WTC11 (cell line): ENCODE results near the gene ANKRD13D. TPM values are rescaled to one million over a fixed set of nuclear protein-coding genes. Genes with fewer than 3 reads are reported as not detected.

ENCODE experiments used
- ATAC-seq: fragments of 200-7000 bp; cut with Tn5 transposase; 2 replicates; pipeline ENCODE4 v1.10.0; 2021; ENCODE audit warnings: mild to moderate bottlenecking, moderate library complexity
- CTCF ChIA-PET: fragments of 300-600 bp; sonication (Branson Sonifier 250); formaldehyde crosslinking; loops from one replicate; lab custom pipeline; 2021; ENCODE audit warnings: antibody characterized with exemption; lab: Charles Lee
- POLR2A ChIA-PET: fragments of 350-600 bp; sonication (Branson Sonifier 250); formaldehyde crosslinking; loops from one replicate; lab custom pipeline; 2021; ENCODE audit warnings: antibody characterized with exemption; lab: Charles Lee
- DNase-seq: peaks from one replicate; pipeline ENCODE4 v3.0.0; 2021; ENCODE audit warnings: low spot score
- H3K27ac Mint-ChIP-seq: 2 replicates; pipeline ENCODE4 v1.8.0; 2021; ENCODE audit warnings: mixed read lengths
- H3K27me3 Mint-ChIP-seq: 2 replicates; pipeline ENCODE4 v1.8.0; 2021; ENCODE audit warnings: low read depth, mild to moderate bottlenecking, moderate library complexity, mixed read lengths
- H3K36me3 Mint-ChIP-seq: 2 replicates; pipeline ENCODE4 v1.8.0; 2021; ENCODE audit warnings: mixed read lengths
- H3K4me1 Mint-ChIP-seq: 2 replicates; pipeline ENCODE4 v1.8.0; 2022; ENCODE audit warnings: mixed read lengths
- H3K4me3 Mint-ChIP-seq: 2 replicates; pipeline ENCODE4 v1.8.0; 2021; ENCODE audit warnings: mild to moderate bottlenecking, moderate library complexity, mixed read lengths
- H3K9me3 Mint-ChIP-seq: 2 replicates; pipeline ENCODE4 v1.8.0; 2021; ENCODE audit warnings: mixed read lengths
- ATF1 ChIP-seq: sonication (generic); formaldehyde crosslinking; IDR thresholded peaks from 2 replicates; pipeline ENCODE4 v1.8.1; 2023; ENCODE audit warnings: mild to moderate bottlenecking, moderate library complexity, missing genetic modification reagents
- CREB1 ChIP-seq: sonication (generic); formaldehyde crosslinking; IDR thresholded peaks from 2 replicates; pipeline ENCODE4 v1.8.0; 2023; ENCODE audit warnings: mild to moderate bottlenecking, missing genetic modification reagents
- EMX1 ChIP-seq: fragments of 250-450 bp; sonication (Bioruptor Pico); IDR thresholded peaks from 2 replicates; pipeline ENCODE4 v1.8.0; 2021; ENCODE audit warnings: mild to moderate bottlenecking
- ESRRA ChIP-seq: sonication (generic); formaldehyde crosslinking; IDR thresholded peaks from 2 replicates; pipeline ENCODE4 v1.8.1; 2022; ENCODE audit warnings: mild to moderate bottlenecking, missing genetic modification reagents, borderline replicate concordance
- FOXJ3 ChIP-seq: sonication (generic); formaldehyde crosslinking; IDR thresholded peaks from 2 replicates; pipeline ENCODE4 v1.9.0; 2021; ENCODE audit warnings: missing genetic modification reagents, mild to moderate bottlenecking, borderline replicate concordance
- GABPB1 ChIP-seq: sonication (generic); formaldehyde crosslinking; IDR thresholded peaks from 2 replicates; pipeline ENCODE4 v1.8.1; 2023; ENCODE audit warnings: mild to moderate bottlenecking, missing genetic modification reagents
- GRHL2 ChIP-seq: fragments of 250-450 bp; sonication (Bioruptor Pico); IDR thresholded peaks from 2 replicates; pipeline ENCODE4 v1.8.0; 2022; ENCODE audit warnings: mild to moderate bottlenecking, moderate library complexity; ENCODE audit not compliant: insufficient replicate concordance, severe bottlenecking
- HMGA2 ChIP-seq: fragments of 250-450 bp; sonication (Bioruptor Pico); IDR thresholded peaks from 2 replicates; pipeline ENCODE4 v1.4.0; 2021; ENCODE audit warnings: mild to moderate bottlenecking, moderate library complexity
- NR1H2 ChIP-seq: sonication (generic); formaldehyde crosslinking; IDR thresholded peaks from 2 replicates; pipeline ENCODE4 v1.9.0; 2021; ENCODE audit warnings: mild to moderate bottlenecking, moderate library complexity, missing genetic modification reagents
- OVOL2 ChIP-seq: fragments of 250-450 bp; sonication (Bioruptor Pico); IDR thresholded peaks from 2 replicates; pipeline ENCODE4 v1.9.0; 2021; ENCODE audit warnings: mild to moderate bottlenecking, borderline replicate concordance
- TEAD4 ChIP-seq: sonication (generic); formaldehyde crosslinking; IDR thresholded peaks from 2 replicates; pipeline ENCODE4 v1.8.0; 2022; ENCODE audit warnings: mild to moderate bottlenecking, missing genetic modification reagents
- TP53 ChIP-seq: sonication (generic); formaldehyde crosslinking; IDR thresholded peaks from 2 replicates; pipeline ENCODE4 v1.8.1; 2023; ENCODE audit warnings: mild to moderate bottlenecking, missing genetic modification reagents
- ZNF219 ChIP-seq: sonication (generic); formaldehyde crosslinking; IDR thresholded peaks from 2 replicates; pipeline ENCODE4 v1.8.0; 2023; ENCODE audit warnings: missing genetic modification reagents, mild to moderate bottlenecking, borderline replicate concordance
- ZNF317 ChIP-seq: sonication (generic); formaldehyde crosslinking; IDR thresholded peaks from 2 replicates; pipeline ENCODE4 v1.8.1; 2023; ENCODE audit warnings: low read depth, mild to moderate bottlenecking, moderate library complexity, missing genetic modification reagents, borderline replicate concordance
- ZNF396 ChIP-seq: fragments of 250-450 bp; sonication (Bioruptor Pico); IDR thresholded peaks from 2 replicates; pipeline ENCODE4 v1.8.0; 2021; ENCODE audit warnings: mild to moderate bottlenecking, moderate library complexity, borderline replicate concordance
- ZNF671 ChIP-seq: fragments of 250-450 bp; sonication (Bioruptor Pico); IDR thresholded peaks from 2 replicates; pipeline ENCODE4 v1.8.0; 2021; ENCODE audit warnings: mild to moderate bottlenecking
- total RNA-seq: library from RNA; stranded (reverse); gene quantifications from 3 replicates; pipeline ENCODE4 v1.2.3, GENCODE V29; 2021
- TF ChIP-seq, protein P1 (sequence below): sonication (generic); formaldehyde crosslinking; conservative IDR thresholded peaks from 2 replicates; pipeline ENCODE4 v1.8.1; 2022; ENCODE audit warnings: mild to moderate bottlenecking, missing genetic modification reagents
- TF ChIP-seq, protein P2 (sequence below): fragments of 250-450 bp; sonication (Bioruptor Pico); IDR thresholded peaks from 2 replicates; pipeline ENCODE4 v2.1.2; 2022; ENCODE audit warnings: mild to moderate bottlenecking, moderate library complexity
- TF ChIP-seq, protein P3 (sequence below): sonication (generic); formaldehyde crosslinking; IDR thresholded peaks from 2 replicates; pipeline ENCODE4 v1.8.1; 2023; ENCODE audit warnings: mild to moderate bottlenecking, missing genetic modification reagents
- TF ChIP-seq, protein P4 (sequence below): sonication (generic); formaldehyde crosslinking; IDR thresholded peaks from 2 replicates; pipeline ENCODE4 v1.8.1; 2023; ENCODE audit warnings: mild to moderate bottlenecking, missing genetic modification reagents, moderate library complexity
- TF ChIP-seq, protein P5 (sequence below): sonication (generic); formaldehyde crosslinking; IDR thresholded peaks from 2 replicates; pipeline ENCODE4 v1.8.0; 2022; ENCODE audit warnings: mild to moderate bottlenecking, missing genetic modification reagents
- TF ChIP-seq, protein P6 (sequence below): fragments of 250-450 bp; sonication (Bioruptor Pico); IDR thresholded peaks from 2 replicates; pipeline ENCODE4 v1.9.0; 2021; ENCODE audit warnings: mild to moderate bottlenecking, borderline replicate concordance
- TF ChIP-seq, protein P7 (sequence below): sonication (generic); formaldehyde crosslinking; IDR thresholded peaks from 2 replicates; pipeline ENCODE4 v1.8.1; 2023; ENCODE audit warnings: mild to moderate bottlenecking, missing genetic modification reagents

Gene ANKRD13D
- total RNA-seq, 1 experiment from 2014 or later = 55.5 TPM

DNA sequence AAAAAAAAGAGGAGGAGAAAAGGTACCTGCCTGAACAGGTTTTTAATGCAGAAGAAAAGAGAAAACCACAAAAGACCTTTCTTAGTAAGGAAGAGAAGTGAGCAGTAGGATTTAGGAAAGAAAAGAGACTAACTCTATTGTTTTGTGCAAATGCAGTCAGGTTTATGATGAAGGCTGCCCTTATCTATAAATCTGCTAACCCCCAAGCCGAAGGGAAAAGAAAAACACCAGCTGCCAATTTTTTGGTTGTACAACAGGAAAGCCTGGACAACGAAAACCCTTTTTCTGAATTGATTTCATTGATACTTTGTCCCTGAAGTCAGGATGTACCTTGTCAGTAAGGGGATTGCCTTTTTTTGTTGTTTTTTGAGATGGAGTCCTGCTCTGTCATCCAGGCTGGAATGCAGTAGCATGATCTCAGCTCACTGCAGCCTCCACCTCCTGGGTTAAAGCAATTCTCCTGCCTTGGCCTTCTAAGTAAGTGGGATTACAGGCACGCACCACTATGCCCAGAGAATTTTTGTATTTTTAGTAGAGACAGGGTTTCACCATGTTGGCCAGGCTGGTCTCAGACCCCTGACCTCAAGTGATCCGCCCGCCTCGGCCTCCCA, 43.1 kb downstream of the ANKRD13D start:
- ChIA-PET POLR2A (no interaction called here), CTCF (interaction anchor here (1.0 to 1.6 kb wide), 6 partner anchors 15 to 93 kb away, joined by 3 to 7 read pairs (median 4); no protein-coding TSS in a partner anchor)
- no peak overlapping the region for H3K27ac Mint-ChIP-seq
- DNase-seq = no peak
- H3K9me3 Mint-ChIP-seq = peaks cover 1% of the 10 kb centered on the region; the same call in 1 of the 2 replicates
- H3K4me3 Mint-ChIP-seq = no peak overlapping the region
- H3K36me3 Mint-ChIP-seq = no peaks in the 10 kb centered on the region
- no peaks in the 10 kb centered on the region; the same call in 1 of the 2 replicates for H3K27me3 Mint-ChIP-seq
- ATAC-seq = no peak
- TF ChIP-seq TEAD4 (no peak), OVOL2 (CRISPR knock-in tag) (no peak), ZNF219 (CRISPR knock-in tag) (no peak), ESRRA (CRISPR knock-in tag) (no peak), EMX1 (CRISPR knock-in tag) (no peak), GABPB1 (CRISPR knock-in tag) (no peak), ZNF317 (CRISPR knock-in tag) (no peak), CREB1 (CRISPR knock-in tag) (no peak), HMGA2 (CRISPR knock-in tag) (no peak), ATF1 (CRISPR knock-in tag) (no peak), GRHL2 (no peak), TP53 (CRISPR knock-in tag) (no peak)
- TF ChIP-seq, protein P1, sequence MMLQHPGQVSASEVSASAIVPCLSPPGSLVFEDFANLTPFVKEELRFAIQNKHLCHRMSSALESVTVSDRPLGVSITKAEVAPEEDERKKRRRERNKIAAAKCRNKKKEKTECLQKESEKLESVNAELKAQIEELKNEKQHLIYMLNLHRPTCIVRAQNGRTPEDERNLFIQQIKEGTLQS (CRISPR knock-in tag) = no peak
- TF ChIP-seq, protein P2, sequence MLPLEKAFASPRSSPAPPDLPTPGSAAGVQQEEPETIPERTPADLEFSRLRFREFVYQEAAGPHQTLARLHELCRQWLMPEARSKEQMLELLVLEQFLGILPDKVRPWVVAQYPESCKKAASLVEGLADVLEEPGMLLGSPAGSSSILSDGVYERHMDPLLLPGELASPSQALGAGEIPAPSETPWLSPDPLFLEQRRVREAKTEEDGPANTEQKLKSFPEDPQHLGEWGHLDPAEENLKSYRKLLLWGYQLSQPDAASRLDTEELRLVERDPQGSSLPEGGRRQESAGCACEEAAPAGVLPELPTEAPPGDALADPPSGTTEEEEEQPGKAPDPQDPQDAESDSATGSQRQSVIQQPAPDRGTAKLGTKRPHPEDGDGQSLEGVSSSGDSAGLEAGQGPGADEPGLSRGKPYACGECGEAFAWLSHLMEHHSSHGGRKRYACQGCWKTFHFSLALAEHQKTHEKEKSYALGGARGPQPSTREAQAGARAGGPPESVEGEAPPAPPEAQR (CRISPR knock-in tag) = no peak
- TF ChIP-seq, protein P3, sequence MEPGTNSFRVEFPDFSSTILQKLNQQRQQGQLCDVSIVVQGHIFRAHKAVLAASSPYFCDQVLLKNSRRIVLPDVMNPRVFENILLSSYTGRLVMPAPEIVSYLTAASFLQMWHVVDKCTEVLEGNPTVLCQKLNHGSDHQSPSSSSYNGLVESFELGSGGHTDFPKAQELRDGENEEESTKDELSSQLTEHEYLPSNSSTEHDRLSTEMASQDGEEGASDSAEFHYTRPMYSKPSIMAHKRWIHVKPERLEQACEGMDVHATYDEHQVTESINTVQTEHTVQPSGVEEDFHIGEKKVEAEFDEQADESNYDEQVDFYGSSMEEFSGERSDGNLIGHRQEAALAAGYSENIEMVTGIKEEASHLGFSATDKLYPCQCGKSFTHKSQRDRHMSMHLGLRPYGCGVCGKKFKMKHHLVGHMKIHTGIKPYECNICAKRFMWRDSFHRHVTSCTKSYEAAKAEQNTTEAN = no peak
- TF ChIP-seq, protein P4, sequence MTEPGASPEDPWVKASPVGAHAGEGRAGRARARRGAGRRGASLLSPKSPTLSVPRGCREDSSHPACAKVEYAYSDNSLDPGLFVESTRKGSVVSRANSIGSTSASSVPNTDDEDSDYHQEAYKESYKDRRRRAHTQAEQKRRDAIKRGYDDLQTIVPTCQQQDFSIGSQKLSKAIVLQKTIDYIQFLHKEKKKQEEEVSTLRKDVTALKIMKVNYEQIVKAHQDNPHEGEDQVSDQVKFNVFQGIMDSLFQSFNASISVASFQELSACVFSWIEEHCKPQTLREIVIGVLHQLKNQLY = no peak
- no peaks in the 10 kb centered on the region for H3K4me1 Mint-ChIP-seq

DNA sequence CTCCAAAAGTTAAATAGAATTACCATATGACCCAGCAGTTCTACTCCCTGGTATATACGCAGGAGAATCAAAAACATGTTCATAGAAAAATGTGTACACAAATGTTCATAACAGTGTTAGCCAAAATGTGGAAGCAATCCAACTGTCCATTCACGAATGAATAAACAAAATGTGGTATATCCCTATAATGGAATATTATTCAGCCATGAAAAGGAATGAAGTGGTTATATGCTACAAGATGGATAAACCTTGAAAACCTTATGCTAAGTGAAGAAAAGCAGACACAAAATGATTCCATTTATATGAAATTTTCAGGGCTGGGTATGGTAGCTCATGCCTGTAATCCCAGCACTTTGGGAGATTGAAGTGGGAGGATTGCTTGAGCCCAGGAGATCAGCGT, 48.2 kb downstream of the ANKRD13D start:
- H3K4me3 Mint-ChIP-seq = no peak overlapping the region
- no peaks in the 10 kb centered on the region for H3K36me3 Mint-ChIP-seq
- ChIA-PET CTCF (interaction anchor here (1.2 to 1.7 kb wide), 2 partner anchors 8 to 20 kb away, joined by 5 to 6 read pairs; no protein-coding TSS in a partner anchor), POLR2A (no interaction called here)
- DNase-seq (no peak), ATAC-seq (no peak)
- no peaks in the 10 kb centered on the region for H3K4me1 Mint-ChIP-seq
- H3K9me3 Mint-ChIP-seq = peaks cover 6% of the 10 kb centered on the region; the same call in 1 of the 2 replicates
- no peak overlapping the region for H3K27ac Mint-ChIP-seq
- H3K27me3 Mint-ChIP-seq = peaks cover 6% of the 10 kb centered on the region
- TF ChIP-seq FOXJ3 (CRISPR knock-in tag) (no peak), ZNF671 (CRISPR knock-in tag) (no peak), ZNF396 (CRISPR knock-in tag) (no peak), NR1H2 (CRISPR knock-in tag) (no peak), ESRRA (CRISPR knock-in tag) (no peak), TEAD4 (no peak), ATF1 (CRISPR knock-in tag) (no peak)
- TF ChIP-seq, protein P5, sequence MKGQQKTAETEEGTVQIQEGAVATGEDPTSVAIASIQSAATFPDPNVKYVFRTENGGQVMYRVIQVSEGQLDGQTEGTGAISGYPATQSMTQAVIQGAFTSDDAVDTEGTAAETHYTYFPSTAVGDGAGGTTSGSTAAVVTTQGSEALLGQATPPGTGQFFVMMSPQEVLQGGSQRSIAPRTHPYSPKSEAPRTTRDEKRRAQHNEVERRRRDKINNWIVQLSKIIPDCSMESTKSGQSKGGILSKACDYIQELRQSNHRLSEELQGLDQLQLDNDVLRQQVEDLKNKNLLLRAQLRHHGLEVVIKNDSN (CRISPR knock-in tag) = no peak
- TF ChIP-seq, protein P2 (CRISPR knock-in tag) = no peak
- TF ChIP-seq, protein P6, sequence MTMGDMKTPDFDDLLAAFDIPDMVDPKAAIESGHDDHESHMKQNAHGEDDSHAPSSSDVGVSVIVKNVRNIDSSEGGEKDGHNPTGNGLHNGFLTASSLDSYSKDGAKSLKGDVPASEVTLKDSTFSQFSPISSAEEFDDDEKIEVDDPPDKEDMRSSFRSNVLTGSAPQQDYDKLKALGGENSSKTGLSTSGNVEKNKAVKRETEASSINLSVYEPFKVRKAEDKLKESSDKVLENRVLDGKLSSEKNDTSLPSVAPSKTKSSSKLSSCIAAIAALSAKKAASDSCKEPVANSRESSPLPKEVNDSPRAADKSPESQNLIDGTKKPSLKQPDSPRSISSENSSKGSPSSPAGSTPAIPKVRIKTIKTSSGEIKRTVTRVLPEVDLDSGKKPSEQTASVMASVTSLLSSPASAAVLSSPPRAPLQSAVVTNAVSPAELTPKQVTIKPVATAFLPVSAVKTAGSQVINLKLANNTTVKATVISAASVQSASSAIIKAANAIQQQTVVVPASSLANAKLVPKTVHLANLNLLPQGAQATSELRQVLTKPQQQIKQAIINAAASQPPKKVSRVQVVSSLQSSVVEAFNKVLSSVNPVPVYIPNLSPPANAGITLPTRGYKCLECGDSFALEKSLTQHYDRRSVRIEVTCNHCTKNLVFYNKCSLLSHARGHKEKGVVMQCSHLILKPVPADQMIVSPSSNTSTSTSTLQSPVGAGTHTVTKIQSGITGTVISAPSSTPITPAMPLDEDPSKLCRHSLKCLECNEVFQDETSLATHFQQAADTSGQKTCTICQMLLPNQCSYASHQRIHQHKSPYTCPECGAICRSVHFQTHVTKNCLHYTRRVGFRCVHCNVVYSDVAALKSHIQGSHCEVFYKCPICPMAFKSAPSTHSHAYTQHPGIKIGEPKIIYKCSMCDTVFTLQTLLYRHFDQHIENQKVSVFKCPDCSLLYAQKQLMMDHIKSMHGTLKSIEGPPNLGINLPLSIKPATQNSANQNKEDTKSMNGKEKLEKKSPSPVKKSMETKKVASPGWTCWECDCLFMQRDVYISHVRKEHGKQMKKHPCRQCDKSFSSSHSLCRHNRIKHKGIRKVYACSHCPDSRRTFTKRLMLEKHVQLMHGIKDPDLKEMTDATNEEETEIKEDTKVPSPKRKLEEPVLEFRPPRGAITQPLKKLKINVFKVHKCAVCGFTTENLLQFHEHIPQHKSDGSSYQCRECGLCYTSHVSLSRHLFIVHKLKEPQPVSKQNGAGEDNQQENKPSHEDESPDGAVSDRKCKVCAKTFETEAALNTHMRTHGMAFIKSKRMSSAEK = no peak
- TF ChIP-seq, protein P7, sequence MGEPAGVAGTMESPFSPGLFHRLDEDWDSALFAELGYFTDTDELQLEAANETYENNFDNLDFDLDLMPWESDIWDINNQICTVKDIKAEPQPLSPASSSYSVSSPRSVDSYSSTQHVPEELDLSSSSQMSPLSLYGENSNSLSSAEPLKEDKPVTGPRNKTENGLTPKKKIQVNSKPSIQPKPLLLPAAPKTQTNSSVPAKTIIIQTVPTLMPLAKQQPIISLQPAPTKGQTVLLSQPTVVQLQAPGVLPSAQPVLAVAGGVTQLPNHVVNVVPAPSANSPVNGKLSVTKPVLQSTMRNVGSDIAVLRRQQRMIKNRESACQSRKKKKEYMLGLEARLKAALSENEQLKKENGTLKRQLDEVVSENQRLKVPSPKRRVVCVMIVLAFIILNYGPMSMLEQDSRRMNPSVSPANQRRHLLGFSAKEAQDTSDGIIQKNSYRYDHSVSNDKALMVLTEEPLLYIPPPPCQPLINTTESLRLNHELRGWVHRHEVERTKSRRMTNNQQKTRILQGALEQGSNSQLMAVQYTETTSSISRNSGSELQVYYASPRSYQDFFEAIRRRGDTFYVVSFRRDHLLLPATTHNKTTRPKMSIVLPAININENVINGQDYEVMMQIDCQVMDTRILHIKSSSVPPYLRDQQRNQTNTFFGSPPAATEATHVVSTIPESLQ (CRISPR knock-in tag) = no peak
